Muscle layer of duodenum (tissue), 2 donors: ENCODE results near the gene VCAN.

Source experiments
- H3K27ac ChIP-seq: one replicate; pipeline ENCODE4 v1.7.0; 2013; ENCODE audit warnings: mild to moderate bottlenecking, low read length
- H3K27me3 ChIP-seq: one replicate; pipeline ENCODE4 v1.7.0; 2013; ENCODE audit warnings: low read depth, mild to moderate bottlenecking, control low read depth, low read length
- H3K36me3 ChIP-seq, 2 donors: one replicate each; pipeline ENCODE4 v1.7.0; 2013; ENCODE audit warnings: low read length in 2 of 2, control low read depth in 1 of 2, mild to moderate bottlenecking in 1 of 2; ENCODE audit not compliant: insufficient read depth in 2 of 2, control insufficient read depth in 1 of 2
- H3K4me1 ChIP-seq, 2 donors: one replicate each; pipeline ENCODE4 v1.7.0; 2013; ENCODE audit warnings: low read length in 2 of 2, mild to moderate bottlenecking in 2 of 2, control low read depth in 1 of 2, moderate library complexity in 1 of 2; ENCODE audit not compliant: insufficient read depth in 2 of 2, control insufficient read depth in 1 of 2
- H3K4me3 ChIP-seq, 2 donors: one replicate each; pipeline ENCODE4 v1.7.0; 2013; ENCODE audit warnings: low read length in 2 of 2, low read depth in 1 of 2, mild to moderate bottlenecking in 1 of 2
- H3K9me3 ChIP-seq, 2 donors: one replicate each; pipeline ENCODE4 v1.7.0; 2013; ENCODE audit warnings: low read length in 2 of 2, control low read depth in 1 of 2, mild to moderate bottlenecking in 1 of 2; ENCODE audit not compliant: control insufficient read depth in 1 of 2
- donor health status: healthy.

The VCAN gene

GRCh38 chr5:83503662-83504061, 32.1 kb downstream of the VCAN start:
- Histone ChIP-seq H3K4me1 (no peaks in the 10 kb centered on the region), H3K27me3 (no peaks in the 10 kb centered on the region), H3K4me3 (no peak overlapping the region), H3K9me3 (no peaks in the 10 kb centered on the region), H3K36me3 (no peaks in the 10 kb centered on the region), H3K27ac (no peak overlapping the region)

- H3K27ac ChIP-seq, result no peak overlapping the region
- no peaks in the 10 kb centered on the region for H3K4me1 ChIP-seq
Measured at GRCh38 chr5:83507431-83507830, 35.9 kb downstream of the VCAN start.

GRCh38 chr5:83509540-83509939, 38.0 kb downstream of the VCAN start:
- Histone ChIP-seq H3K9me3 (no peaks in the 10 kb centered on the region), H3K4me3 (no peak overlapping the region), H3K36me3 (no peaks in the 10 kb centered on the region), H3K4me1 (no peaks in the 10 kb centered on the region), H3K27ac (no peak overlapping the region), H3K27me3 (no peaks in the 10 kb centered on the region)

More at GRCh38 chr5:83507431-83507830, 35.9 kb downstream of the VCAN start:
- Histone ChIP-seq H3K36me3 (no peaks in the 10 kb centered on the region), H3K9me3 (no peaks in the 10 kb centered on the region), H3K27me3 (no peaks in the 10 kb centered on the region), H3K4me3 (no peak overlapping the region)

- H3K9me3 ChIP-seq, result no peaks in the 10 kb centered on the region
- H3K4me1 ChIP-seq, result no peaks in the 10 kb centered on the region
- H3K36me3 ChIP-seq, result no peaks in the 10 kb centered on the region
- H3K27ac ChIP-seq, result no peak overlapping the region
- peak overlapping the region in 1 of 2 donors; percentile 12 for H3K4me3 ChIP-seq
- H3K27me3 ChIP-seq, result no peaks in the 10 kb centered on the region
Measured at GRCh38 chr5:83510260-83510659, 38.7 kb downstream of the VCAN start.

GRCh38 chr5:83512061-83512745, 40.7 kb downstream of the VCAN start:
- Histone ChIP-seq H3K9me3 (no peaks in the 10 kb centered on the region), H3K27ac (no peak overlapping the region), H3K4me1 (no peaks in the 10 kb centered on the region), H3K4me3 (no peak overlapping the region), H3K36me3 (no peaks in the 10 kb centered on the region), H3K27me3 (no peaks in the 10 kb centered on the region)

- Histone ChIP-seq H3K9me3 (no peaks in the 10 kb centered on the region), H3K4me3 (no peak overlapping the region), H3K27me3 (no peaks in the 10 kb centered on the region), H3K36me3 (no peaks in the 10 kb centered on the region), H3K27ac (no peak overlapping the region), H3K4me1 (no peaks in the 10 kb centered on the region)
Measured at GRCh38 chr5:83513081-83513480, 41.5 kb downstream of the VCAN start.

- Histone ChIP-seq H3K9me3 (no peaks in the 10 kb centered on the region), H3K4me1 (no peaks in the 10 kb centered on the region), H3K27me3 (no peaks in the 10 kb centered on the region), H3K36me3 (no peaks in the 10 kb centered on the region), H3K4me3 (no peak overlapping the region), H3K27ac (no peak overlapping the region)
Measured at GRCh38 chr5:83513491-83513890, 41.9 kb downstream of the VCAN start.

GRCh38 chr5:83516377-83516776, 44.8 kb downstream of the VCAN start:
- H3K4me1 ChIP-seq, result no peaks in the 10 kb centered on the region
- no peak overlapping the region for H3K27ac ChIP-seq

GRCh38 chr5:83517072-83517687, 45.6 kb downstream of the VCAN start:
- Histone ChIP-seq H3K27me3 (no peaks in the 10 kb centered on the region), H3K4me3 (no peak overlapping the region), H3K9me3 (no peaks in the 10 kb centered on the region), H3K27ac (no peak overlapping the region), H3K36me3 (peaks cover 0 to 7% of the 10 kb centered on the region in 2 donors), H3K4me1 (no peaks in the 10 kb centered on the region)

More at GRCh38 chr5:83516377-83516776, 44.8 kb downstream of the VCAN start:
- Histone ChIP-seq H3K36me3 (peaks cover 0 to 7% of the 10 kb centered on the region in 2 donors), H3K9me3 (no peaks in the 10 kb centered on the region), H3K4me3 (no peak overlapping the region), H3K27me3 (no peaks in the 10 kb centered on the region)

- H3K4me1 ChIP-seq, result no peaks in the 10 kb centered on the region
- no peaks in the 10 kb centered on the region for H3K27me3 ChIP-seq
- no peak overlapping the region for H3K27ac ChIP-seq
- H3K9me3 ChIP-seq, result no peaks in the 10 kb centered on the region
- H3K4me3 ChIP-seq, result no peak overlapping the region
- peaks cover 0 to 7% of the 10 kb centered on the region in 2 donors for H3K36me3 ChIP-seq
Measured at GRCh38 chr5:83517688-83518085, 46.1 kb downstream of the VCAN start.

GRCh38 chr5:83518319-83519061, 46.9 kb downstream of the VCAN start:
- Histone ChIP-seq H3K27me3 (no peaks in the 10 kb centered on the region), H3K9me3 (no peaks in the 10 kb centered on the region), H3K4me1 (no peaks in the 10 kb centered on the region), H3K27ac (no peak overlapping the region), H3K4me3 (no peak overlapping the region), H3K36me3 (peaks cover 0 to 7% of the 10 kb centered on the region in 2 donors)
